Panc1 (cell line): Measurements from ENCODE around the gene PSMC1. TPM values are rescaled to one million over a fixed set of nuclear protein-coding genes. Genes with fewer than 3 reads are reported as not detected.

ENCODE experiments used
- ATAC-seq: fragments of 200-7000 bp; cut with Tn5 transposase; 2 replicates; pipeline ENCODE4 v1.9.1; 2020; ENCODE audit warnings: mild to moderate bottlenecking, moderate library complexity
- BruUV-seq: library from RNA; stranded (reverse); fragments of 400-500 nt; replicated peaks from 2 replicates; lab custom pipeline; 2021; lab: Mats Ljungman, UMichigan
- CTCF ChIA-PET: fragments of 300-600 bp; sonication (Branson Sonifier 250); formaldehyde crosslinking; loops from one replicate; lab custom pipeline; 2022; ENCODE audit warnings: antibody characterized with exemption; lab: Charles Lee
- POLR2A ChIA-PET: fragments of 300-600 bp; sonication (Branson Sonifier 250); formaldehyde crosslinking; loops from one replicate; lab custom pipeline; 2022; ENCODE audit warnings: antibody characterized with exemption; lab: Charles Lee
- DNase-seq: peaks from one replicate; pipeline ENCODE4 v3.0.0-alpha.2; 2010; ENCODE audit warnings: low read depth, low spot score
- H3K27ac ChIP-seq: 2 replicates; pipeline ENCODE4 v1.5.1; 2011; ENCODE audit warnings: mild to moderate bottlenecking, low read length, inconsistent platforms
- H3K27me3 ChIP-seq: fragments of 200-500 bp; sonication (Bioruptor generic); 2 replicates; pipeline ENCODE4 v1.6.0; 2014; ENCODE audit warnings: low read length, inconsistent platforms; ENCODE audit not compliant: control insufficient read depth, insufficient read depth
- H3K36me3 ChIP-seq: fragments of 200-500 bp; sonication (Bioruptor generic); 2 replicates; pipeline ENCODE4 v1.5.1; 2014; ENCODE audit warnings: inconsistent platforms, mild to moderate bottlenecking, low read length, moderate library complexity; ENCODE audit not compliant: control insufficient read depth, insufficient read depth
- H3K4me1 ChIP-seq: 2 replicates; pipeline ENCODE4 v1.5.1; 2011; ENCODE audit warnings: inconsistent platforms, mild to moderate bottlenecking, low read length, moderate library complexity; ENCODE audit not compliant: control insufficient read depth, insufficient read depth
- H3K4me3 ChIP-seq, 2 experiments: 2 replicates each; pipeline ENCODE4 v1.5.1; 2011 to 2012; ENCODE audit warnings: low read depth in 2 of 2, low read length in 2 of 2, mild to moderate bottlenecking in 2 of 2, inconsistent platforms in 1 of 2, moderate library complexity in 1 of 2
- H3K9me3 ChIP-seq: fragments of 200-500 bp; sonication (Bioruptor generic); 2 replicates; pipeline ENCODE4 v1.5.1; 2014; ENCODE audit warnings: low read depth, mild to moderate bottlenecking, inconsistent platforms, low read length, moderate library complexity; ENCODE audit not compliant: control insufficient read depth, insufficient read depth
- CTCF ChIP-seq: fragments of 450-650 bp; IDR thresholded peaks from 2 replicates; pipeline ENCODE4 v1.5.1; 2017; ENCODE audit warnings: mild to moderate bottlenecking
- POLR2AphosphoS5 ChIP-seq: IDR thresholded peaks from 2 replicates; pipeline ENCODE4 v1.6.1; 2012; ENCODE audit warnings: mild to moderate bottlenecking, low read depth, low read length, moderate library complexity
- REST ChIP-seq, 2 experiments: IDR thresholded peaks; 2 replicates each; pipeline ENCODE4 v1.6.1; 2011 to 2012; ENCODE audit warnings: low read depth in 2 of 2, control low read depth in 1 of 2, low read length in 1 of 2, mild to moderate bottlenecking in 1 of 2, moderate library complexity in 1 of 2; ENCODE audit not compliant: insufficient read depth in 1 of 2
- SIN3A ChIP-seq: IDR thresholded peaks from 2 replicates; pipeline ENCODE4 v1.6.1; 2012; ENCODE audit warnings: low read depth, mild to moderate bottlenecking, low read length, moderate library complexity, borderline replicate concordance; ENCODE audit not compliant: insufficient read depth
- TCF7L2 ChIP-seq: IDR thresholded peaks from 2 replicates; pipeline ENCODE4 v1.6.1; 2011; ENCODE audit warnings: mild to moderate bottlenecking, low read depth, low read length, inconsistent platforms
- in situ Hi-C: cut with HindIII; loops from 2 replicates; pipeline ENCODE4 v1.10.0; 2016; ENCODE audit warnings: low sequenced_read_pairs, low pct_unique_long_range_greater_than_20kb
- intact Hi-C: fragments of 100-400 bp; cut with micrococcal nuclease; formaldehyde crosslinking; loops from one replicate; pipeline ENCODE4 v1.10.0; 2022; ENCODE audit not compliant: unreplicated experiment
- total RNA-seq: library from RNA; stranded (reverse); gene quantifications from one replicate; pipeline ENCODE4 v1.2.1, GENCODE V29; 2021; ENCODE audit not compliant: unreplicated experiment

PSMC1 gene
- total RNA-seq, 1 experiment from 2014 or later: 112 TPM

- Histone ChIP-seq H3K27ac (no peak overlapping the region), H3K4me1 (no peaks in the 10 kb centered on the region), H3K27me3 (no peaks in the 10 kb centered on the region), H3K36me3 (peaks cover 25% of the 10 kb centered on the region), H3K9me3 (no peaks in the 10 kb centered on the region), H3K4me3 (no peak overlapping the region)
- ChIA-PET POLR2A (no interaction called here), CTCF (interaction anchor here (0.7 kb wide), 1 partner anchor 19 kb away, joined by 4 read pairs; no protein-coding TSS in a partner anchor)
- TF ChIP-seq SIN3A: no peak
- no peak for TF ChIP-seq CTCF
- TF ChIP-seq REST (IDR thresholded peaks at IDR 0.05; ENCODE audit: insufficient read depth in 1 of 2, low read depth in 2 of 2, low read length in 1 of 2): no peak
- no peak for TF ChIP-seq POLR2AphosphoS5
- no peak for TF ChIP-seq TCF7L2
- ATAC-seq (no peak), DNase-seq (no peak)
- in situ Hi-C loops: no loop called here
- no TSS peak for BruUV-seq
- intact Hi-C loops: no loop called here
Observed at GRCh38 chr14:90263748-90264449, 7.5 kb downstream of the PSMC1 start.

GRCh38 chr14:90266441-90267154, 10.2 kb downstream of the PSMC1 start:
- no peak for ATAC-seq
- ChIA-PET CTCF (no interaction called here), POLR2A (interaction anchor here (0.9 kb wide), 1 partner anchor 117 kb away, joined by 3 read pairs; no protein-coding TSS in a partner anchor)
- Histone ChIP-seq H3K9me3 (no peaks in the 10 kb centered on the region), H3K36me3 (peaks cover 24% of the 10 kb centered on the region), H3K27me3 (no peaks in the 10 kb centered on the region), H3K27ac (no peak overlapping the region), H3K4me1 (no peaks in the 10 kb centered on the region), H3K4me3 (no peak overlapping the region)
- in situ Hi-C loops: no loop called here
- BruUV-seq: no TSS peak
- no peak for DNase-seq
- intact Hi-C loops: no loop called here
- TF ChIP-seq CTCF (no peak), REST (IDR thresholded peaks at IDR 0.05; ENCODE audit: insufficient read depth in 1 of 2, low read depth in 2 of 2, low read length in 1 of 2) (no peak), POLR2AphosphoS5 (peak; percentile 46; the same call in 1 of the 2 replicates), TCF7L2 (no peak), SIN3A (no peak)
